Activated CD8-positive, alpha-beta memory T cell treated with anti-CD3 and anti-CD28 coated beads, Interleukin-2, amount 50 U/mL, for 4 hours (primary cell): ENCODE data around the gene SGMS1.
A peak's percentile ranks its signal among the peaks of the same experiment; 100 is the strongest.
"Not testable (repeated sequence)": the region's sequence is repeated elsewhere in the genome, so short reads cannot be mapped to it uniquely, and the experiment has no call there.

Experiments used
- DNase-seq: peaks from one replicate; pipeline ENCODE4 v3.0.0-alpha.2; 2020

Gene SGMS1

GRCh38 chr10:50286996-50287803 lies 336.6 kb downstream of the SGMS1 start:
- no peak for DNase-seq

GRCh38 chr10:50286517-50286916 lies 337.2 kb downstream of the SGMS1 start:
- no peak for DNase-seq

GRCh38 chr10:50281967-50282522 lies 341.7 kb downstream of the SGMS1 start:
- DNase-seq: no peak

- no peak for DNase-seq
These were observed 342.4 kb downstream of the SGMS1 start for GRCh38 chr10:50281210-50281966.

GRCh38 chr10:50280049-50280841 lies 343.5 kb downstream of the SGMS1 start:
- no peak for DNase-seq

- no peak for DNase-seq
These were observed 344.3 kb downstream of the SGMS1 start for GRCh38 chr10:50279489-50279888.

GRCh38 chr10:50275650-50276235 lies 348.0 kb downstream of the SGMS1 start:
- DNase-seq: peak; percentile 23

- DNase-seq: no peak
These were observed 351.2 kb downstream of the SGMS1 start for GRCh38 chr10:50272531-50272930.

- DNase-seq: no peak
These were observed 352.0 kb downstream of the SGMS1 start for GRCh38 chr10:50271564-50272250.

- not testable (repeated sequence) for DNase-seq
These were observed 355.9 kb downstream of the SGMS1 start for GRCh38 chr10:50267877-50268276.

- DNase-seq: peak; percentile 19
These were observed 361.1 kb downstream of the SGMS1 start for GRCh38 chr10:50262625-50263024.

GRCh38 chr10:50260791-50261281 lies 362.9 kb downstream of the SGMS1 start:
- DNase-seq: no peak
